GM12865 (cell line): ENCODE results near the gene MMEL1.

Source experiments
- DNase-seq: peaks from one replicate; pipeline ENCODE4 v3.0.0; 2010; ENCODE audit warnings: low read depth
- H3K4me3 ChIP-seq: 2 replicates; pipeline ENCODE4 v1.5.1; 2011; ENCODE audit warnings: mild to moderate bottlenecking, low read depth, low read length, control low read depth
- CTCF ChIP-seq: IDR thresholded peaks from 2 replicates; pipeline ENCODE4 v1.5.1; 2011; ENCODE audit warnings: low read length, control low read depth, low read depth, inconsistent platforms; ENCODE audit not compliant: insufficient read depth; ENCODE audit errors: missing control alignments

MMEL1 gene

GRCh38 chr1:2560299-2561073 lies 72.3 kb downstream of the MMEL1 start:
- TF ChIP-seq CTCF = no peak

GRCh38 chr1:2559509-2560298 lies 73.1 kb downstream of the MMEL1 start:
- DNase-seq = no peak
- H3K4me3 ChIP-seq = no peak overlapping the region
- no peak for TF ChIP-seq CTCF

More at GRCh38 chr1:2560299-2561073, 72.3 kb downstream of the MMEL1 start:
- no peak for DNase-seq
- no peak overlapping the region for H3K4me3 ChIP-seq

- TF ChIP-seq CTCF = no peak
- H3K4me3 ChIP-seq = no peak overlapping the region
- no peak for DNase-seq
These were observed 74.0 kb downstream of the MMEL1 start for GRCh38 chr1:2558861-2559260.

- H3K4me3 ChIP-seq = no peak overlapping the region; the same call in 1 of the 2 replicates
- DNase-seq = no peak
- no peak for TF ChIP-seq CTCF
These were observed 74.4 kb downstream of the MMEL1 start for GRCh38 chr1:2558420-2558819.

- no peak for TF ChIP-seq CTCF
- peak overlapping the region; percentile 84 for H3K4me3 ChIP-seq
- DNase-seq = no peak
These were observed 75.1 kb downstream of the MMEL1 start for GRCh38 chr1:2557482-2558400.

- DNase-seq = peak; percentile 73
- no peak for TF ChIP-seq CTCF
- H3K4me3 ChIP-seq = peak overlapping the region; percentile 84
These were observed 75.9 kb downstream of the MMEL1 start for GRCh38 chr1:2556678-2557481.
